ENCODE results near the gene VSIG2.

VSIG2 gene

DNA sequence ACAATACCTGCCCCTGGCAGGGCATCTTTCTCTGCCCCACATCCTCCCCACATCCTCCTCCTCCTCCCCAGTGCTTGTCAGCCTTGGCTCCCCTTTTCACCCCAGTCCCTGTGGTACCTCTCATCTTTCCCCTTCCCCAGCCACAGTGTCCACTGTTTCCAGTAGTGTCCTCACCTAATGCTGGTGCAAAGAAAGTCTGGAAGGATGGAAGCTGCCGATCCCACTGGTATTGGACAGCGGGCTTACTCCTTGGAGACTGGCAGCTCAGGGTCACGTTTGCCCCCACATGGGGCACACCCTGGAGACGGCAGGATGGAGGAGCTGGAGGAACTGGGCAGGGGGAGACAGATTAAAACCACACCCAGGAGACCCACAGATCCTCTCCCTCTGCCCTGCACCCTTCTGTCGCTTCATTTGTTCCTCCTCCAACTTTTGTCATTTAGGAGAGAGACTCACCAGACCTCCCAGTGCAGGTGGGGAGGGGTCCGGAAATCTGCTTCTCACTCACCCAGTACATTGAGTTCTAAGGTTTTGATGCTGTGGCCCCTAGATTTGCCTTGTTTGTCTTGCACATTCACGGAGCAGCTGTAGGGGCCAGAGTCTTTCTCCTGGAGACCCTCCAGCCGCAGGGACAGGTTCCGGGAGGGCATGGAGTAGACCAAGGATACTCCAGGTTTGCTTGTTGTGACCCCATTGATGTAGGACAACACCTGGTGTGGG is 4.1 kb upstream of the VSIG2 start:
- Histone ChIP-seq H3K36me3 (ENCODE audit: control insufficient read depth, insufficient read depth, low read length) (no peaks in the 10 kb centered on the region), H3K4me1 (ENCODE audit: control insufficient read depth, insufficient read depth, low read length) (peaks cover 44% of the 10 kb centered on the region), H3K27me3 (ENCODE audit: control insufficient read depth, insufficient read depth, low read length) (peaks cover 99% of the 10 kb centered on the region), H3K4me3 (ENCODE audit: low read depth, low read length) (no peak overlapping the region), H3K9ac (ENCODE audit: low read length) (no peak overlapping the region), H3K9me3 (ENCODE audit: control insufficient read depth, insufficient read depth, low read depth, low read length) (no peaks in the 10 kb centered on the region), H3K27ac (ENCODE audit: low read depth, low read length) (no peak overlapping the region)

DNA sequence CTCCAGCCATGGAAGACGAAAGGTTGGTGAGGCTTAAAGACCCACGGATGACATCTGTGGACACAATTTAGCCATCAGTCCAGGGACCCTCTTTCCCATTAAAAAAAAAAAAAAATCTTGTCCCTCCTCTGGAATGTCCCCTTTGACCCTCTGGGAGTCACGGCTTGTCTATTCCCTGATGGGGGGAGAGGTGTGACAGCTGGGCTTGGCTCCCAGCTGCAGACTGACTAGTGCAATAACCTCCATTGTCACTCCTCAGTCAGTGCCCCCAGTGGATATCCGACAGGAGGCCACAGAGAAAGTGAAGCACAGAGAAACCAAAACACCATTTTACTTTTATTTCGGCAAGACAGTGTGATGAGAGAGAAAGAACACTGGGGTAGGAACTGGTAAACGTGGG is 2.7 kb upstream of the VSIG2 start:
- Histone ChIP-seq H3K9ac (ENCODE audit: low read length) (no peak overlapping the region), H3K27me3 (ENCODE audit: control insufficient read depth, insufficient read depth, low read length) (peaks cover 99% of the 10 kb centered on the region), H3K27ac (ENCODE audit: low read depth, low read length) (no peak overlapping the region), H3K9me3 (ENCODE audit: control insufficient read depth, insufficient read depth, low read depth, low read length) (no peaks in the 10 kb centered on the region), H3K4me1 (ENCODE audit: control insufficient read depth, insufficient read depth, low read length) (peaks cover 34% of the 10 kb centered on the region), H3K36me3 (ENCODE audit: control insufficient read depth, insufficient read depth, low read length) (no peaks in the 10 kb centered on the region), H3K4me3 (ENCODE audit: low read depth, low read length) (no peak overlapping the region)

DNA sequence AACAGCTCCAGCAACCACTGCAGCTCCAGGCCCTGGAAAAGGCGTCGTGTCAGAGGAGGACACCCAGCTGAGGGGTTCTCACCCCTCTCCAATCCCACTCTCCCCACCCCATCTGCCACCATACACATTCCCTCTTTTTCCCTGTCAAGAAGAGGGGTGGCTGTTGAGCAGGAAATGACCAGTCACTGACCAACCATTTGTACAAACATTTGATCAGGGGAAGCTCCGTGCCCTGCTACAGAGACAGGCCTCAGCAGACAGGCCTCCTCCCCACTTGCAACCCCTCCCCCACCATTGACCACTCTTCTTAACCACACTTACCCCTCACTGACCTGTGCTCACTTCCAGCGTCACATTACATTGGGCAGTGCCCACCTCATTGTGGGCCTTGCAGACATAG is 2.3 kb upstream of the VSIG2 start:
- peaks cover 30% of the 10 kb centered on the region for H3K4me1 ChIP-seq (ENCODE audit: control insufficient read depth, insufficient read depth, low read length)
- H3K4me3 ChIP-seq (ENCODE audit: low read depth, low read length) = no peak overlapping the region
- H3K27ac ChIP-seq (ENCODE audit: low read depth, low read length) = no peak overlapping the region
- peaks cover 99% of the 10 kb centered on the region for H3K27me3 ChIP-seq (ENCODE audit: control insufficient read depth, insufficient read depth, low read length)
- no peaks in the 10 kb centered on the region for H3K9me3 ChIP-seq (ENCODE audit: control insufficient read depth, insufficient read depth, low read depth, low read length)
- no peak overlapping the region for H3K9ac ChIP-seq (ENCODE audit: low read length)
- H3K36me3 ChIP-seq (ENCODE audit: control insufficient read depth, insufficient read depth, low read length) = no peaks in the 10 kb centered on the region

- no peak overlapping the region for H3K27ac ChIP-seq (ENCODE audit: low read depth, low read length)
- H3K27me3 ChIP-seq (ENCODE audit: control insufficient read depth, insufficient read depth, low read length) = peaks cover 99% of the 10 kb centered on the region
- H3K9ac ChIP-seq (ENCODE audit: low read length) = no peak overlapping the region
- peaks cover 27% of the 10 kb centered on the region for H3K4me1 ChIP-seq (ENCODE audit: control insufficient read depth, insufficient read depth, low read length)
- H3K4me3 ChIP-seq (ENCODE audit: low read depth, low read length) = no peak overlapping the region
- H3K9me3 ChIP-seq (ENCODE audit: control insufficient read depth, insufficient read depth, low read depth, low read length) = no peaks in the 10 kb centered on the region
- no peaks in the 10 kb centered on the region for H3K36me3 ChIP-seq (ENCODE audit: control insufficient read depth, insufficient read depth, low read length)
Observed at GRCh38 chr11:124753624-124754023, 1.6 kb upstream of the VSIG2 start.

- H3K9ac ChIP-seq (ENCODE audit: low read length) = no peak overlapping the region
- peaks cover 27% of the 10 kb centered on the region for H3K4me1 ChIP-seq (ENCODE audit: control insufficient read depth, insufficient read depth, low read length)
- H3K27me3 ChIP-seq (ENCODE audit: control insufficient read depth, insufficient read depth, low read length) = peaks cover 99% of the 10 kb centered on the region
- H3K9me3 ChIP-seq (ENCODE audit: control insufficient read depth, insufficient read depth, low read depth, low read length) = no peaks in the 10 kb centered on the region
- H3K4me3 ChIP-seq (ENCODE audit: low read depth, low read length) = no peak overlapping the region
- no peak overlapping the region for H3K27ac ChIP-seq (ENCODE audit: low read depth, low read length)
- H3K36me3 ChIP-seq (ENCODE audit: control insufficient read depth, insufficient read depth, low read length) = no peaks in the 10 kb centered on the region
Observed at GRCh38 chr11:124753205-124753604, 1.1 kb upstream of the VSIG2 start.

DNA sequence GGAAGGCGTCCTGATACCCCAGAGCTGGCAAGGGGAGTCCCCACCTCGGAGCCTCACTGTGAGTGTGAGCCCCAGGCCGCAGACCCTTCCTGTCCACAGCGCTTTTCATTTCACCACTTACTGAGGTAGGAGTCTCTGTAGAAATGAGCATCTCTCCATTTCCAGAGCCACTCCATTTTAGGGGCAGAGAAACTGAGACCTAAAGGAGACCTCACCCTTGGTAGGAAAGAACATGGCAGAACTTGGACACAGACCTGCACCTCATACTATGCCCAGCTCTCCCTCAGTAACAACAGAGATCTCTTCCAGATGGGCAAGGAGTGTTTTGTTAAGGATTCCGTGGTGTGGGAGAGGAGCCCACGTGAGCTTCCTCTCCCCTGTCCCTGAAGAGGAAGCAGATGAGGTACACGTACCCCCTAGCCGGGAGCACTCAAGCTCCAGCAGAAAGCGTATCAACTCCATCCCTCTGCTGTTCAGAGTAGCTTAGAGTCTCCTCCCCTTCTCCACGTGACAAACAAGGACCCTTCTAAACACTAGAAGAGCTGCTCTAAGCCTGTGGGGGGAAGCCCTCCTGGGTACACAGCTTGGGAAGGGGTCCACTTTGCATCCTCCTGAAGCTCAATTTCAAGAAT is 532 bp upstream of the VSIG2 start:
- H3K36me3 ChIP-seq (ENCODE audit: control insufficient read depth, insufficient read depth, low read length) = no peaks in the 10 kb centered on the region
- H3K27ac ChIP-seq (ENCODE audit: low read depth, low read length) = no peak overlapping the region
- H3K9ac ChIP-seq (ENCODE audit: low read length) = no peak overlapping the region
- peaks cover 99% of the 10 kb centered on the region for H3K27me3 ChIP-seq (ENCODE audit: control insufficient read depth, insufficient read depth, low read length)
- no peaks in the 10 kb centered on the region for H3K9me3 ChIP-seq (ENCODE audit: control insufficient read depth, insufficient read depth, low read depth, low read length)
- H3K4me3 ChIP-seq (ENCODE audit: low read depth, low read length) = peak overlapping the region; percentile 46
- peaks cover 29% of the 10 kb centered on the region for H3K4me1 ChIP-seq (ENCODE audit: control insufficient read depth, insufficient read depth, low read length)

- Histone ChIP-seq H3K27ac (ENCODE audit: low read depth, low read length) (no peak overlapping the region), H3K36me3 (ENCODE audit: control insufficient read depth, insufficient read depth, low read length) (no peaks in the 10 kb centered on the region), H3K9ac (ENCODE audit: low read length) (no peak overlapping the region), H3K4me3 (ENCODE audit: low read depth, low read length) (peak overlapping the region; percentile 46), H3K9me3 (ENCODE audit: control insufficient read depth, insufficient read depth, low read depth, low read length) (no peaks in the 10 kb centered on the region), H3K4me1 (ENCODE audit: control insufficient read depth, insufficient read depth, low read length) (peaks cover 32% of the 10 kb centered on the region), H3K27me3 (ENCODE audit: control insufficient read depth, insufficient read depth, low read length) (peaks cover 98% of the 10 kb centered on the region)
Observed at GRCh38 chr11:124751391-124751740, 689 bp downstream of the VSIG2 start.

- Histone ChIP-seq H3K9me3 (ENCODE audit: control insufficient read depth, insufficient read depth, low read depth, low read length) (no peaks in the 10 kb centered on the region), H3K4me3 (ENCODE audit: low read depth, low read length) (no peak overlapping the region), H3K9ac (ENCODE audit: low read length) (no peak overlapping the region), H3K4me1 (ENCODE audit: control insufficient read depth, insufficient read depth, low read length) (peaks cover 36% of the 10 kb centered on the region), H3K36me3 (ENCODE audit: control insufficient read depth, insufficient read depth, low read length) (no peaks in the 10 kb centered on the region), H3K27ac (ENCODE audit: low read depth, low read length) (no peak overlapping the region), H3K27me3 (ENCODE audit: control insufficient read depth, insufficient read depth, low read length) (peaks cover 99% of the 10 kb centered on the region)
Observed at GRCh38 chr11:124749912-124750311, 2.1 kb downstream of the VSIG2 start.

- Histone ChIP-seq H3K4me3 (ENCODE audit: low read depth, low read length) (no peak overlapping the region), H3K4me1 (ENCODE audit: control insufficient read depth, insufficient read depth, low read length) (peaks cover 33% of the 10 kb centered on the region), H3K9ac (ENCODE audit: low read length) (no peak overlapping the region), H3K27ac (ENCODE audit: low read depth, low read length) (no peak overlapping the region), H3K27me3 (ENCODE audit: control insufficient read depth, insufficient read depth, low read length) (peaks cover 99% of the 10 kb centered on the region), H3K9me3 (ENCODE audit: control insufficient read depth, insufficient read depth, low read depth, low read length) (no peaks in the 10 kb centered on the region), H3K36me3 (ENCODE audit: control insufficient read depth, insufficient read depth, low read length) (no peaks in the 10 kb centered on the region)
Observed at GRCh38 chr11:124748481-124749343, 3.3 kb downstream of the VSIG2 start.

DNA sequence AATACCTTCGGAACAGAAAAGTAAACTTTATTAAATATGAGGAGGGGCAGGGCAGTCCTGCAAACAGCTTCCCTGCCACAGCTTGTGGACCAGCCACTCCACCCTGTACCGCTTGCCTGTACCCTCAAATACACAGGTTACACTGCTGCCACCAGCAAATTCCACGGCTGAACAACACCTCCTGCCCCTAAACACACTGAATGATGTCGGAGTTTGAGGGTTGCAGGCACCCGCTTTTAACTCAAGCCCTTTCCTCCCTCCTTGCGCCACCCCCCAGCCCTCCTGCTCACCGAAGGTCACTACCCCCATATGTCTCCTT is 4.0 kb downstream of the VSIG2 start:
- H3K27me3 ChIP-seq (ENCODE audit: control insufficient read depth, insufficient read depth, low read length) = peaks cover 99% of the 10 kb centered on the region

More for the DNA sequence above, 4.0 kb downstream of the VSIG2 start:
- H3K9me3 ChIP-seq (ENCODE audit: control insufficient read depth, insufficient read depth, low read depth, low read length) = no peaks in the 10 kb centered on the region
- no peak overlapping the region for H3K4me3 ChIP-seq (ENCODE audit: low read depth, low read length)
- H3K4me1 ChIP-seq (ENCODE audit: control insufficient read depth, insufficient read depth, low read length) = peaks cover 33% of the 10 kb centered on the region
- H3K9ac ChIP-seq (ENCODE audit: low read length) = no peak overlapping the region
- H3K36me3 ChIP-seq (ENCODE audit: control insufficient read depth, insufficient read depth, low read length) = no peaks in the 10 kb centered on the region
- no peak overlapping the region for H3K27ac ChIP-seq (ENCODE audit: low read depth, low read length)
